ENCODE measurements around the gene PRF1. TPM values are rescaled to one million over a fixed set of nuclear protein-coding genes. Genes with fewer than 3 reads are reported as not detected.

The PRF1 gene
- total RNA-seq, 3 donors from 2014 or later (not counting 1 experiment from before 2014, with no cell fraction given): 1,641 to 2,133 (median 1,982) TPM

DNA sequence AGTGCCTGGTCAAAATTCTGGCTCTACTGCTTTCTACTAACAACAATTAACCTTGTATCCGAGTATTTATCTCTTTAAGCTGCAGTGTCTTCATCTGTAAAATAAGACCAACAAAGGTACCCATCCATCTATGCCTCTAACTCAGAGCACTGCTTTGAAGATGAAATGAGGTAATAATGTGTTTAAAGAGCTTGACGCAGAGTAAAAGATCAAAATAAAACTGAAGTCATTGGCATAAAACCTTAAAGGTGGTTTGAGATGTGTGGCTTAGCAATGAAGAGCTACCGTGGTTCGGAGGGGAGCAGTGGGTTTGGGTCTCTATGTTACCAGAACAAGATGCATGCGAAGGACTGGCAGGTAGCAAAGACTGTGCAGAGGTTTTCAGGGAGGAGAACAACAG, 16.1 kb upstream of the PRF1 start:
- no peak for DNase-seq
- no peak for ATAC-seq
- H3K4me1 ChIP-seq (ENCODE audit: control insufficient read depth, insufficient read depth, low read length): peaks cover 37% of the 10 kb centered on the region

DNA sequence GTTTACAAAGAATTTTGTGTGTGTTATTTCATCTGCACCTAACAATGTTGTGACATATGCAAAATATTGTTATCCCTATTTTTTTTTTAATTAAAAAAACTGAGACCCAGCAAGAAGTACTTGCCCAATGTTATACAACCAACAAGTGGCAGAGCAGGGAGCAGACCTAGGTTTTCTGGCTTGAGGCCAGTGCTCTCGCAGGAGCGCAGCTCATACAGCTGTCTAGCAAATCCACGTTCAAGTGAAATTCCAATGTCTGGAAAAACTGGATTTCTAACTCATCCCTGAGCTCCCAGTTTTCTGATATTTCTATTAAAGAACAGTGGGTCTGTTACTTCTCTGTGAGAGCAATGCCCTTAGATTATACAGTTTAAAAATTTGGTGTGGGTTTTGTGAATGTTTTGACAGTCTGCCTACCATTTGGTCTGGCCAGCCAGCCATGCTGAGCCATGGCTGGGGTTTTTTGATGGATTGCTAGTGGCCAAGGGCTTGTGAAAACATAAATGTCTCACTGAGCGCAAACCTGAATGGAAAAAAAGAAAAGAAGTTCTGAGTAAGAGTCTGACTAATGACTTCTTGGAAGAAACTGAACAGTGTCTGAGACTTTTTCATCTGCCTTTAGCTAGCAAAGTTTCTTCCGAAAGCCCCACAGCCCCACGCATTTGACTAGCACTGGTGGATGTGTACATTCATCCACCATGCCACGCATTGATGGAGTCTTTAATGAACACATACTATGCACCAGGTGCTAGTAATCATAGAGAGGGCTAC, 15.4 kb upstream of the PRF1 start:
- intact Hi-C loops (cut with micrococcal nuclease): loop anchor here (2.0 to 10.0 kb wide), 3 partner anchors 15 to 453 kb away; partner anchors contain the start of gene PRF1
- no peaks in the 10 kb centered on the region for H3K27me3 Mint-ChIP-seq (ENCODE audit: low read depth in 2 of 2)
- no peaks in the 10 kb centered on the region for H3K36me3 ChIP-seq (ENCODE audit: control insufficient read depth, insufficient read depth, low read length)
- WGBS (ENCODE audit: insufficient coverage): 55% methylated on average over 7 of the region's 7 CpGs
- TF ChIP-seq, protein P1, sequence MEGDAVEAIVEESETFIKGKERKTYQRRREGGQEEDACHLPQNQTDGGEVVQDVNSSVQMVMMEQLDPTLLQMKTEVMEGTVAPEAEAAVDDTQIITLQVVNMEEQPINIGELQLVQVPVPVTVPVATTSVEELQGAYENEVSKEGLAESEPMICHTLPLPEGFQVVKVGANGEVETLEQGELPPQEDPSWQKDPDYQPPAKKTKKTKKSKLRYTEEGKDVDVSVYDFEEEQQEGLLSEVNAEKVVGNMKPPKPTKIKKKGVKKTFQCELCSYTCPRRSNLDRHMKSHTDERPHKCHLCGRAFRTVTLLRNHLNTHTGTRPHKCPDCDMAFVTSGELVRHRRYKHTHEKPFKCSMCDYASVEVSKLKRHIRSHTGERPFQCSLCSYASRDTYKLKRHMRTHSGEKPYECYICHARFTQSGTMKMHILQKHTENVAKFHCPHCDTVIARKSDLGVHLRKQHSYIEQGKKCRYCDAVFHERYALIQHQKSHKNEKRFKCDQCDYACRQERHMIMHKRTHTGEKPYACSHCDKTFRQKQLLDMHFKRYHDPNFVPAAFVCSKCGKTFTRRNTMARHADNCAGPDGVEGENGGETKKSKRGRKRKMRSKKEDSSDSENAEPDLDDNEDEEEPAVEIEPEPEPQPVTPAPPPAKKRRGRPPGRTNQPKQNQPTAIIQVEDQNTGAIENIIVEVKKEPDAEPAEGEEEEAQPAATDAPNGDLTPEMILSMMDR (IDR thresholded peaks at IDR 0.05): no peak
- H3K4me1 Mint-ChIP-seq: peaks cover 71 to 76% of the 10 kb centered on the region in 2 donors
- H3K27ac ChIP-seq (ENCODE audit: low read length): peak overlapping the region; percentile 76
- peak overlapping the region; percentile 86 for H3K4me3 Mint-ChIP-seq
- ATAC-seq: peak in 1 of 3 donors; percentile 43
- no peaks in the 10 kb centered on the region for H3K9me3 Mint-ChIP-seq
- peaks cover 42% of the 10 kb centered on the region for H3K4me1 ChIP-seq (ENCODE audit: control insufficient read depth, insufficient read depth, low read length)
- peak overlapping the region; percentile 89 to 97 for H3K27ac Mint-ChIP-seq
- no peaks in the 10 kb centered on the region for H3K27me3 ChIP-seq (ENCODE audit: control insufficient read depth, insufficient read depth, low read length)
- H3K9me3 ChIP-seq (ENCODE audit: control insufficient read depth, insufficient read depth, low read length): no peaks in the 10 kb centered on the region
- DNase-seq: no peak
- H3K36me3 Mint-ChIP-seq: no peaks in the 10 kb centered on the region
- H3K4me3 ChIP-seq (ENCODE audit: low read length): no peak overlapping the region

More for the DNA sequence above, 16.1 kb upstream of the PRF1 start:
- no peaks in the 10 kb centered on the region for H3K9me3 ChIP-seq (ENCODE audit: control insufficient read depth, insufficient read depth, low read length)
- Mint-ChIP-seq H3K4me1 (peaks cover 65 to 70% of the 10 kb centered on the region in 2 donors), H3K27me3 (ENCODE audit: low read depth in 2 of 2) (no peaks in the 10 kb centered on the region), H3K9me3 (no peaks in the 10 kb centered on the region), H3K4me3 (peak overlapping the region; percentile 68), H3K27ac (peak overlapping the region; percentile 89 to 97), H3K36me3 (no peaks in the 10 kb centered on the region)
- intact Hi-C loops (cut with micrococcal nuclease): loop anchor here (1.0 to 10.0 kb wide), 3 partner anchors 59 to 454 kb away; no protein-coding TSS in a partner anchor
- WGBS (ENCODE audit: insufficient coverage): 73% methylated on average over 5 of the region's 5 CpGs
- TF ChIP-seq, protein P1 (IDR thresholded peaks at IDR 0.05): no peak
- H3K27ac ChIP-seq (ENCODE audit: low read length): peak overlapping the region; percentile 76
- H3K27me3 ChIP-seq (ENCODE audit: control insufficient read depth, insufficient read depth, low read length): no peaks in the 10 kb centered on the region
- no peak overlapping the region for H3K4me3 ChIP-seq (ENCODE audit: low read length)
- H3K36me3 ChIP-seq (ENCODE audit: control insufficient read depth, insufficient read depth, low read length): no peaks in the 10 kb centered on the region

DNA sequence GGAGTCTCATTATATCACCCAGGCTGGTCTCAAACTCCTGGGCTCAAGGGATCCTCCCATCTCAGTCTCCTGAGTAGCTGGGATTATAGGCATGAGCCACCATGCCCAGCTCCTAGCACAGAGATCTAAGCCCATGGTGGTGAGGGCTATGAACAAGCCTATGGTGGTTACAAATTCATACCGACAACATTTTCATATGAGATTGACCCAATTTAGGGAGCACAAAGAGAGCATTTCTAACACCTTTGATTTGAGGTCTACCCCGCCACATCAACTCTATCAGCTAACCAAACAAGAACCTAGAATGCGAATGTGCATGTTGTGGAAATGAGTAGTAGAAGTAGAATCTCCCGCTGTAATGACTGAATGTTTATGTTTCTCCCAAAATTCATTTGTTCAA, 14.2 kb upstream of the PRF1 start:
- WGBS (ENCODE audit: insufficient coverage): 33% methylated on average over 1 of the region's 4 CpGs
- H3K9me3 ChIP-seq (ENCODE audit: control insufficient read depth, insufficient read depth, low read length): no peaks in the 10 kb centered on the region
- H3K27me3 ChIP-seq (ENCODE audit: control insufficient read depth, insufficient read depth, low read length): no peaks in the 10 kb centered on the region
- DNase-seq (peak in 1 of 2 donors; percentile 63), ATAC-seq (peak; percentile 78 to 94 (median 82))
- Mint-ChIP-seq H3K27me3 (ENCODE audit: low read depth in 2 of 2) (no peaks in the 10 kb centered on the region), H3K36me3 (no peaks in the 10 kb centered on the region), H3K9me3 (peaks cover under 1 to 1% of the 10 kb centered on the region in 2 donors), H3K4me1 (peaks cover 81 to 84% of the 10 kb centered on the region in 2 donors), H3K27ac (peak overlapping the region; percentile 89 to 97), H3K4me3 (peak overlapping the region; percentile 86)
- no peak overlapping the region for H3K4me3 ChIP-seq (ENCODE audit: low read length)
- peak overlapping the region; percentile 76 for H3K27ac ChIP-seq (ENCODE audit: low read length)
- no peaks in the 10 kb centered on the region for H3K36me3 ChIP-seq (ENCODE audit: control insufficient read depth, insufficient read depth, low read length)
- intact Hi-C loops (cut with micrococcal nuclease): loop anchor here (1.0 to 10.0 kb wide), 4 partner anchors 14 to 452 kb away; partner anchors contain the start of gene PRF1
- TF ChIP-seq, protein P1 (IDR thresholded peaks at IDR 0.05): no peak
- H3K4me1 ChIP-seq (ENCODE audit: control insufficient read depth, insufficient read depth, low read length): peaks cover 46% of the 10 kb centered on the region

All from natural killer cell (primary cell).